NCI-H1436 treated with DMSO at 0.1 percent for 48 hours (cell line): ENCODE results near the gene MN1.
"Not testable (repeated sequence)": the region's sequence is repeated elsewhere in the genome, so short reads cannot be mapped to it uniquely, and the experiment has no call there.

Experiments
- DNase-seq: peaks from one replicate; lab custom pipeline; 2025; lab: John Stamatoyannopoulos, UW

Gene MN1

DNA sequence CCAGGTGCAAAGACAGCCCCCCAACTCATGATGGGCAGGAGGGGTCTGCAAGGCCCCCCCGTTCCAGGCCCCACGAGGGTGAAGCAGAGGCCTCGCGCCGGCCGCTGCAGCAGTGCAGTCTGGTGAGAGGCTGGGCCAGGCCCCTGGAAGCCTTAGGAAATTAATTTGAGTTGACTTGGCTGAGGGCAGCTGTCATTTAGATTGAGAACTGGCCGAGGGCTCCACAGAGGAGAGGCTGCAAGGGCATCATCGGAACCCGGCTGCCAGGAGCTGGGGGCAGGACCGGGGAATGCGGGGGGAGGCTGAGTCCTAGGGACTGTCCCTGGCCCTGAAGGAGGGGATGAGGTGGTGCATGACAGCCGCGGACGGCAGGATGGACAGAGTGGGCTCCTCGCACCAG lies 39.9 kb downstream of the MN1 start:
- DNase-seq: no peak

DNA sequence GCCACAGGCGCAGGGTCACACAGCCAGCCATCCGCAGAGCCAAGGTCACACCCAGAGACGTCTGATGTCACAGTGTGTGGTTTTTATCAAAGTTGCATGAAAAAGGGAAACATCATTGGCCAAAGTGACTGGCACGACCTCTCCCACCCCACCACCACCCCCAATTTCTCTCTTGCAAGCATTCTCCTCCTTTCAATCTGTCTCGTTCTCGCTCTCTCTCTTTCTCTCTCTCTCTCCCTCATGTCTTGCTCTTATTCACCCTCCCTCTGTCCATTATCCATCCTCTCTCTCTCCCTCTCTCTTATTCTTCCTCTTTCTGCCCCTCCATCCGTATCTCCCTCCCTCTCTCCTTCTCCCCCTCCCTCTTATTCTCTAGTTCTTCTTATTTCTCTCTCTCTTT lies 40.6 kb downstream of the MN1 start:
- no peak for DNase-seq

DNA sequence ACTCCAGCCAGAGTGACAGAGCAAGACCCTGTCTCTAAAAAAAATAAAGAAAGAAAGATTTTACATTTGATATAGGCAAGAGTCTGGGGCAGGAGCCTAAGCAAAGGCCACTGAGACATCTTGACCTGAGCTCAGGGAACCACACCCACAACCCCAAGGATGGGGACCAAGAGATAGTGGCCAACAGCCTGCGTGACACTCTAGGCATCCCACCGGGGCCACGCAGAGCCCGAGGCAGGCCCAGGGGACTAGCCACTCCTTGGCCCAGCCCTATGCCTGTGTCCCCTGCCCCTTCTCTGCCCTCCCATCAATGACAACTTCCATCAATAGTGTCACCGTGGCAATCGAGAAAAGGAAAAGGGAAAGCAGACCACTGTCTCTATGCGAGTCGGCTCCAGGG lies 41.1 kb downstream of the MN1 start:
- DNase-seq: no peak

DNA sequence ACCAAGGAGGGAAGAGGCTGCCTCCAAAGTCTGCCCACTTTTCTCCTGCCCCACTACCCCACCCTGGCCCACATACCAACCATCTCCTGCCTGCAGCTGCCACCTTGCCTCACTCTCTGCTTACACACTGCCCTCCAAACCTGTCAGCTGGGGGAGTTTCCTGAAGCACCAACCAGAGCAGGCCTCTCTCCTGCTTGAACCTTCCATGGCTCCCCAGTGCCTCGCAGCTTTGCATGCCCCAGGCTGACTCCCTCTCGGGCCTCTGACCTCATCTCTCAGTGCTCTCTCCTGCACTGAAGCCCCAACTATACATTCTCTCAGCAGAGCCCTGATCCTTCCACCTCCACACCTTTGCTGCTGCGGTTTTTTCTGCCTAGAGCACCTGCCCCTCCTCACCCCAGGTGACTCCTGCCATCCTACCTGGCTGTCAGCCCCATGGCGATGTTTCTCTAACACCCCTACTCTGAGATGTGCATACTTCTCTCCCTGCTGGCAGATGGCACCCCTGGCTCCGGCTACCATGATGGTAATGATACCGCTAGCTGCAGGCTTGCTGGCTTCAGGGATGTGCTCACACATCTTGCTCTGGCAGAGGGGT lies 43.5 kb downstream of the MN1 start:
- DNase-seq: no peak

DNA sequence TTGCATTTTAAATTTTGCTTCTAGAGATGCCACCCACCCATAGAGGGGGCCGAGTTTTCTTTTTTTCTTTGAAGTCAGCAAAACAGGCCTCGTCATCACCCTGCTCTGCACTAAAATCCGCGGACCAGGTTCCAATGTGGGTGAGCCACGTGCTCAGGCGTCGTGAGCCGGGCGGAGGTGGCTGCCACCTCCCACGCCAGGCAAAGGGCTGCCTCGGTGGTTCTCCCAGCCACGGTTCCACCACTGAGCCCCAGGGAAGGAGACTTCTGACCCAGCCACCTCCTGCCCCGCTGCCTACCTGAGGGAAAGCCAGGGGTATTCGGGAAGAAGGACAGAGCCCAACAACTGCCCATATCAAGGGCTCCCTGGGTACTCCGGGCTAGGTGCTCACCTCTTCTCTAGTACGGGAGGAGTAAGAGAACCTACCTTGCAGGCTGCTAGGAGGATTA lies 45.3 kb downstream of the MN1 start:
- DNase-seq: no peak

DNA sequence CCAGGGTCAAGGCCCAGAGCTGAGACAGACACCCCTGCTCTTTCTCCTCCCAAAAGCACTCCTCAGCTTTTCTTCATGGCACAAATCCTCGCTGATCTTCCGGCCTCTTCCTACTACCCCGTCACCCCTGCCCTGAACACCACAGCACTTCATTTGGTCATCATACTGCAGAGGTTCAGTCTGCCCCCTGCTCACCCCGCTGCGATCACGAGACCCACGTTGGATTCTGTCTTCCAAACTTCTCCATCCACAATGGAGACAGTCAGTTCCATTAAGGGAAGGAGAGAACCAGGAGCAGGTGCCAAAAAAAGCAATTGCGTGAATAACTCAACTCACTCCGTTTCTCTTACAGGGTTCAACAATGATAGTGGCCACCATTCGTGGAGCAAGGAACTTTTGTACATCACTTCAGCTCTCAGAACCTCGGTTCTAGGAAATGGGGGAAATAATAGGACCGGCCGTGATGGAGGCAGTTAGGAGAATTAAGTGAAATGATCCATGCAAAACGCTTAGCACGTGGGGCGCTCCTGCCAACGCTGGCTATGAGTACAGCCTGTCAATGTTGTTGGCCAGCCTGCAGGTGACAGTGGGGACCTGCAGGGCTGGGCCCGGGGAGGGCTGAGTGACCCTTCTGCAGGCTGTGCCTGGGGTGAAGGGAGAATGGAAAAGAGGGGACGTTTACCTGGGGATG lies 45.9 kb downstream of the MN1 start:
- no peak for DNase-seq

DNA sequence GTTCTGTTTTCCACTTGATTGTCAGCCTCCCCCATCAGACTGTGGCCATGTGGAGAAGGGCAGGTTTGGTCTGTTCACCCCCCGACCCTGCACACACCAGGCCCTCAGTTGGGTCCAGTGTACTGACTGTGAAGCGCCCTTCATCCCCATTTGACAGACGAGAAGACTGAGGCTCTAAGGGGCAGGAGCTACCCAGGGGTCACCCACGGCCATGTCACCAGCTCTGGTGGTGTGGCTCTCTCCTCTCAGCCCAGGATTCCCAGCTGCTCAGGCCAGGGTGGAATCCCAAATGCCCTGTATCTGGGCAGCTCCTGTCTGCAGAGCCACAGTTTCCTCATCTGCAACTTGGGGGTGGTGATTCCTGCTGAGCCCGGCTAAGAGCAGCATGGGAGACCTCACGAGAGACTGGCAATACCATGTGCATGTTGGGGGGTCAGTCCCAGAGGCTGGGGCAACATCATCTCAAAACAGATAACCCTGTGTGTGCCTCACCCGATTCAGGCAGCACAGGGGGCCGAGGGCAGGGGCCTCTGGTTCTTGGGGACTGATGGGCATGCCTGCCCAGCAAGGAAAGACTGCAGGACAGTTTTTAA lies 46.6 kb downstream of the MN1 start:
- no peak for DNase-seq

DNA sequence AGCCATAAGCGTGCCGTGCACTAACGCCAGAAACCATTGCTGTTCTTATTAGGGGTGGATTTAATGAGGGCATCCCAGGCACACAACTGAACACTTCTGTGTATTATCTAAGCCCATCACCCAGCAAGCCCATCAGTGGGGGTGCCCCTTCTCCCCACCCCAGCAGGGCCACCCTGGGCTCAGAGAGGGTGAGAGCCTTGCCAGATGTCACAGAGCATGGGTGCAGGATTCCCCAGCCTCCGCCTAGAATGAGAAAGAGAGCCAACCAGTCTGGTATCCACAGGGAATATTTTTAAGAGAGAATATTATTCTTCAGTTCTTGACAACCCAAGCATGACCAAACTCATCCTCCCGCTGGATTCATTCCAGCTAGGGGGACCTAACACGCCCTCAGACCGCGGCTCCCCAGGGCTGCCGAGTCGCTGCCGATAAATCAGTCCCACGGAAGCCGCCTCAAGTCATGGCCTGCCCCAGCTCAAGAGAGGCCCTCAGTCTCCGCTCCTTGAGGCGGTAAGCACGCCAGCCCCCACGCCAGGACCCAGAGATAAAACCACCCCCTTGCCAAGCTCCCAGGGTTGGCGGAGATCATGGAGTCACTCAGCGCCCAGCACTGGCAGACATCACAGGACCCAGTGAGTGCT lies 47.2 kb downstream of the MN1 start:
- no peak for DNase-seq

DNA sequence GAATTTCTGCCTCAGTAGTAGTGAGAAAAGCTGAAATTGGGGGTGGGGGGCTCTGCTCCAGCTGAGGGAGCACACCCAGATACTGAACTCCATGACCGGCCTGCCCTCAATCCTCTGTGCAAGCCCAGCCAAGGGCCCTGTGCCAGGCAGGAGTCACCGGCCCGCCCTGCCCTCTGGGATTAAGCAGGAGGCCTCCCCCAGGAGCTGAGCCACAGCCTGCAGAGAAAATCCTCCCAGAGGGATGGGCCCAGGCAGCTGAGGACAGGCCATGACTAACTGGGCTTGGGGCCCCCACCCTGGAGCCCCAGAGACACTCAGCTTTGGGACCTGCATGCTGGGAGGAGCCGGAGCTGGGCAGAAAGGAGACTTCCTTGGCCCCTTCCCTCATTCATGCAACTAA lies 48.8 kb downstream of the MN1 start:
- DNase-seq: no peak

DNA sequence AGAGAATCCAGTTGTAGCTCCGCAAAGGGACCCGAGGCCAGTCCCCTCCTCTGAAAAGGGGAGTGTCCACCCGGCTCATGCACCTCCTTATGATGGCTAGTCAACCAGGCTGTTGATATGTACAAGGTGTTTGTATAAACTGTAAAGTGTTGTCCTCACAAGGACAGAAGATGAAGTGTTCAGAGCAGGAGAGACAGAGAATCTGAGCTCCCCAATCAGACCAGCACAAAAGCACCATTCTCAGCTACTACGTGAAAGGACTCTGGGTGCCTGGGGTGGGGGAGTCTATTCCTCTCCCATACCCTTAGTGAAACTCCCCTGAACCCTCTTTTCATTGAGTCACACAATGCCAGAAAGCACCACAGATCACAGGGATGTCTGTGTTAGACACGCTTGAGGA lies 49.4 kb downstream of the MN1 start:
- no peak for DNase-seq

DNA sequence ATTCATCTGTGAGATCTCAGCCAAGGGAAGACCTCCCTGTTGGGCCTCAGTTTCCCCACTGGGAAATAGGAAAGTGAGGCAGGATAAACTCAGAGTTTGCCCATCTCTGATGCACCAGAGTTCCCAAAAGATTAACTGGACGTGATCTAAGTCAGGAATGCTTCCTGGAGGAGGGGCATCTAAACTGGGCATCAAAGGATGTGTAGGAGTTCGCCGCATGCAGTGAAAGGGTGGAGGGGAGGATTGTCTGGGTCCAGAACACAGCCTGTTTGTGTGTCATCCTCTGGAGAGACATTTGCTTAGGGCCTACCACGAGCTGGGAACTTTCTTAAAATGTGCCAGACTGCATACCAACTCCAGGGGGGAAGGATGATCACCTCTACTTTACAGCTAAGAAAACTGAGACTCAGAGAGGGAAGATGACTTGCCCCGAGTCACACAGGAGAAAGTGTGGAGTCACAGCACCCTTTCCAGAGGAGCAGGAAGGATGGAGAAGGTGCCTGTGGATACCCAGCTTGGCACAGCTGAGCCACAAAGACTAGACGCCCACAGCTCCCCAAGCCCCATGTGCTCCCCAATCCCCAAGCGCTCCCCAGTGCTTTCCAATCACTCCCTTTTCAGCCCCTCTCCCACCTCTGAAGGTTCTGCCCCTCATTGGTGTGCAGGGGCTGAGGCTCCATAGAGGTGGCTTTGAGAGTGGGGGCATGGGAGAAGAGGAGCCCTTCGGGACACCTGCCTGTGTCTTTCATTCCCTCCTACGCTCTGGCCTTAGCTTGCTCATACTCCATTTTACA lies 50.1 kb downstream of the MN1 start:
- DNase-seq: no peak

DNA sequence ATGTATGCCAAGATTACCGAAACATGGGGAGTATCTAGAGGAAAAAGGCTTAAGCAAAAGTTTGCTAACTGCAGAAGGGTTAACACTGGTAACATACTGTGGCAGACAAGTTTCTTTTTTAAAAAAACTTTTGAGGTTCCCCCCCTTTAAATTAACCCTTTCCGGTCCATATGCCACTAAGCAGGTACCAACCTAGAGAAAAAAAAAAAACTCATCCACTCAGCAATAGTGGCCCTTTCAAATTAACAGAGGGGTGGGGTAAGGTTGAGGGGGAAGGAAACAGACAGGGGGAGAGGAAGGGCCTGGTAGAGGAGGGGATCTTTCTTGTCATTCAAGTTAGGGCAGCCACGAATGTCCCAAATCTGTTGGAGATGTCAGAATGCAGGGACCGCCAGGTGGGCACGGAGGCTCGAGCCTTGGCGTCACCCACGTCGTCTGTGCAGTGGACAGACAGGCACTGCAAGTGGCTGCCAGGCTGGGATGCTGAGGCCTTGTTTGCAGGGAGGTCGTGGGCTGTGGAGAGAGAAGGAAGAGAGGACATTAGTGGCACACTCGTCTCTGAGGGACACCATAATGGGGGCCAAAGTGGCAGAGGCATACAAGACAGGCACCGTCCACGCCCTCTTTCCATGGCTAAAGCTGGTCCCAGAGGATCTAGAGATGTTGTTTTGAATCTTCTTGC lies 50.8 kb downstream of the MN1 start:
- DNase-seq: no peak

DNA sequence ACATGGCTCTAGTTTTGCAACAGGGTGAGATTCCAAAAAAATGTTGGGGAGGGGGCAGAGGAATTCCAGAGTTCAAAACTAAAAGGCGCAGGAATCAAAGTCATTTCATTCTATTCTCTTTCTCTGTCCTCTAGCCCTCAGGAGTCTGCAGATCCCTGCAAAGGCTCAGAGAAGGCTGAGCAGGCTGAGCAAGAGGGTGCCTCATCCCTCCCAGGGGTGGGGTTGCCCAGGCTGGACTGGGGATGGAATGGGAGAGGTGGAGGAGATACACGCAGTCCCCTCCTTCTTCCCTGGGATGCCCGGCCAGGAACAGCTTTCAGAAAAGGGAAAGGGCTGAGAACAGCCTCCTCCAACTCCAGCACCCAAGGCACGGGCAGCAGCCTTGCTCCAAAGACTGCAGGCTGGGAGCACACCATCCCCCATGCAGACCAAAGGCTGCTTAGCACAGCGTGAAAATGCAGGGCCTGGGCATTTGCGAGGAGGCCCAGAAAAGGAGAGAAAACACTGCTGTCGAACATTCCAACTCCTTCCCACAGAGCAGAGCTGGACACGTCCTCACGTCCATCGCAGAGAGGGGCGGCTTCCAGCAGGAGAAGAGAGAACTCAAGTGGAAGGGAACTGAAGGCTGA lies 51.8 kb downstream of the MN1 start:
- no peak for DNase-seq

DNA sequence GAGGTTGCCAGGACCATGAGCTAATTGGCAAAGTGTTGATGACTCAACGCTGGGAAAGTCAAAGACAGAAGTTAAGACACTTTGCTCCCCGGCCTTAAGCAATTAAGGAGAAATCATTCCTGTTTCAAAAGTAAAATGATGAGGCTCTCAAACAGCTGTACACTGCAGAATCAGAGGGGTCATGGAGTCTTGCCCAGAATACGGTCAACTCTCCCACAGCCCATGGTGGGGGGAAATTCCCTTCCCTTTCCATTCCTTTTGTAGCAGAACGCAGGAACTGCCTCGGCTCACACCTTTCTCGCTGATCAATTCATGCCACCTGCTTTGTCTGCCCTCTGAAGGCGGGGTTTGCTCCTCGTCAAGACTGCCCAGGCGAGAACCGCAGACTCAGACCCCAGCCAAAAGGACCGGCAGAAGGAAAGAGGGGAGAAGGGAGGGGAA lies 52.8 kb downstream of the MN1 start:
- DNase-seq: no peak

DNA sequence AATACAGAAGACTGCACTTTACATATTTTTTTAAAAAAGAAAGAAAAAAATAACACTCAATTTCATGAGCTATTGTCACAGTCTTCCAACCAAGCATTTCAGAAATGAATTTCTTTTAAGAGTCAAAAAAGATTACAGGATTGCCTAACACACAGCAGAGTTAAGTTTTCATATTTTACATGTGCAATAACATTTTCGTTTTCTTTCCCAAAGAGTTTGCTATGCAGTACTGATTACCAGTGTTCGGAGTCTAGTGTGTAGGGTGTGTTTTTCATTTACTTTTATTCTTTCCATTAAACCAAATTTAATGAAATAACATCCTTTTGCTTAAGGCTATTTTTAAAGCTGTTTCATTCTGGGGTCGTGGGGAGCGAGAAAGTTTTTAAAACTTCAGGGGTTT lies 53.2 kb downstream of the MN1 start:
- DNase-seq: no peak

DNA sequence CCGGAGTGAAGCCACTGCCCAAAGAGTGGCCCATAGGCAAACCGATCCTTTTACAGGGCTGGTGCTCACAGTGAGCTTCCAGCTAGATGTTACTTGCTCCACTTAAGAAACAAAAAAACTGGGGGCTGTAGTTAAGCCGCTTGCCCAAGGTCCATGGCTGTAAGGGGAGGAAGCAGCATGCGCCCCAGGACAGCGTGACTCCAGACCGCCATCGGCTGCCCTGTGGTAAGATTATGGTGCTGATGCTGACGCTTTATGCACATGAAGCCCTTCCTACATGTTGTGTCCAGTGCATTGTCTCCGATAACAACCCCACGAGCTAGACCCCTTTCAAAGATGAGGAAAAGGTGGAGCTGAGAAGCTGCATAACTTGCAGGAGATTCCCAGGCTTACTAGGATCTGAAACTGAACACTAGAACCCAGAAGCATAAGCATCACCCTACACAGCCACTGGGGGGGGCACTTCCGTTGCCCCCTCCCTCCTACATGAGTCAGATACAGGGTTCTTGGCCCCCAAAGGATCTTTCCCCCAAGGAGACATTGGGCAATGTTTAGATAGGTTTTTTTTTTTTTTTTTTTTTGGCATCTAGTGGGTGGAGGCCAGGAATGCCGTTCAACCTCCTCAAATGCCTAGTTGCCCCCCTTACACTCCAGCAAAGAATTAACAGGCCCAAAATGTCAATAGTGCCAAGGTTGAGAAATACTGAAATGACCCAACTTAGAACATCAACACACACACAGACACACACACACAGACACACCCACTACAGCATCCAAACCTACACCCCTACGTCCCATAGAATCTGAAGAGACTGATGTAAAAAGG lies 53.9 kb downstream of the MN1 start:
- DNase-seq: no peak

DNA sequence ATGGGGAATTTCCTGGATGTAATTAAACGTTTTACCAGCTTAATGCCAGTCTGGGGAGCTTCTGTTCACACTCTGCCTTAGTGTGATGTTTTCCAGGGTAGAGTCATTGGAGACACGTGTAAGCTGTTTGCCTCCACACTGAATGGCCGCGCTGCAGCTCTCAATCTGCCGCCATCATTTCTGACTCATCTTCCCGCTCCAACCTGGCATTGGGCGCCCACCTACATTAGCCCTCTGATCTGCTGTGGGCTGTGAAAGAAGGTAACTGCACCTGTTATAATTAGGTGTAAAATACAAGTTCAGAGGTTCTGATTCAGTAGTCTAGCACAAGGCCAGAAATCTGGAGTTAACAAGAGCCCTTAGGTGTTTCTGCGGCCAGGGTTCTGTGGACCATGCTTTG lies 54.6 kb downstream of the MN1 start:
- DNase-seq: no peak

DNA sequence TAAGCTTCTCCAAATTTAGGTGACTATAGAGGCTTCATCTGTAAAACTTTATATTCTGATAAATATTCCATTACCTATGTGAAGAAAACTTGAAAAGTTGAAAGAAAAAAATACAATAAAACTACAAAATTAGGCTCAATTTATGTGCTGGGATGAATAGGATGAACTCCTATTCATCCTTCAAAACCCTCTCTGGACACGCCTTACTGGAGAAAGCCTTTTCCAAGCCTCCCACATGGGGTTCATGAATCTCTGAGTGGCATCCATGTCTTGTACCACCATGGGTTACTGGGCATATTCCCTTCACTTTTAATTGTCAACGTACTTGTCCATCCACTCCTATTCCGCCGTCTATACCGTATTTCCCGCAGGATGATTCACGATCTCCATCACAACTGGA lies 55.7 kb downstream of the MN1 start:
- no peak for DNase-seq

DNA sequence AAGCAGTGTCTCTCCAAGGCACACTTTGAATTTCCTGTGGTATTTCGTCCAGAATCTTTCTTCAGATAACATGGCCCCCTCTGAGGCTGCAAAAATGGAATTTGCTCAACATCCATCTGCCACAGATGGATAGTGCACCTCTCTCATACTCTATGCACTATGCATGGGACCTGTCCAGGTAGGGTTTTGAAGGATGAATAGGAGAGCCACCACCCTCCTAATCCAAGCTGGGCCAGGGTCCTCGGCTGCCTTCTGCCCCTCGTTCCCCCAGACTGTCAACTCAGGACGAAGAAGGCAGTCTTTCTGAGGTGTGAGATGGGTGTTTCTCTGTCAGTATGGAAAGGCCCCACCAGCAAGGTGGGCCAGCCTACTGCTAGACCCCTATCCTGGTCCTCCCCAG lies 56.4 kb downstream of the MN1 start:
- no peak for DNase-seq

DNA sequence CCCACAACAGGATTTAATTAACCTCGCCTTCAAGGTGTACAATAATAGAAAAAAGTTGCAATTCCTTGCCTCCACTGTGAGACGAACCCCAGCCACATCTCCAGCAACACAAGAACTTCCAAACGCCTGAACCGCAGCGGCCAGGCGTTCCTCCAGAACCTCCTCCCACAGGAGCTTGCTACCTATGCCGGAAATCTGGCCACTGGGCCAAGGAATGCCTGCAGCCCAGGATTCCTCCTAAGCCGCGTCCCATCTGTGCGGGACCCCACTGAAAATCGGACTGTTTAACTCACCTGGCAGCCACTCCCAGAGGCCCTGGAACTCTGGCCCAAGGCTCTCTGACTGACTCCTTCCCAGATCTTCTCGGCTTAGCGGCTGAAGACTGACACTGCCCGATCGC lies 57.5 kb downstream of the MN1 start:
- DNase-seq: not testable (repeated sequence)
